ENCODE data around the gene SHC1.
A peak's percentile ranks its signal among the peaks of the same experiment; 100 is the strongest.

The SHC1 gene

GRCh38 chr1:154940213-154940560 is 30.4 kb downstream of the SHC1 start:
- peak overlapping the region in 8 of 11 experiments; percentile 83 to 89 (median 86); a peak in 13 of 22 replicates for H3K27ac ChIP-seq
- peaks cover 85 to 92% (median 89%) of the 10 kb centered on the region in 10 experiments for H3K4me1 ChIP-seq
- no peaks in the 10 kb centered on the region for H3K9me3 ChIP-seq (replicated peaks in 1 of 11)
- peaks cover 0 to 7% (median 4%) of the 10 kb centered on the region in 11 experiments; a peak in 14 of 22 replicates for H3K36me3 ChIP-seq
- H3K4me2 ChIP-seq: peak overlapping the region; percentile 83 to 97 (median 88)
- peak overlapping the region in 4 of 11 experiments; percentile 69 to 78 (median 74); a peak in 6 of 22 replicates for H3K9ac ChIP-seq
- H3K4me3 ChIP-seq: no peak overlapping the region; a peak in 1 of 20 replicates
- TF ChIP-seq Cebpa-rat (IDR thresholded peaks at IDR 0.05): no peak
- no peaks in the 10 kb centered on the region for H4K20me1 ChIP-seq
- no peaks in the 10 kb centered on the region for H3K27me3 ChIP-seq

GRCh38 chr1:154938604-154939399 is 31.7 kb downstream of the SHC1 start:
- Histone ChIP-seq H3K27ac (peak overlapping the region; percentile 96 to 100 (median 99); a peak in 14 of 22 replicates), H3K4me3 (no peak overlapping the region), H4K20me1 (no peaks in the 10 kb centered on the region), H3K9me3 (replicated peaks in 1 of 11) (no peaks in the 10 kb centered on the region), H3K36me3 (no peaks in the 10 kb centered on the region), H3K9ac (peak overlapping the region in 7 of 11 experiments; percentile 92 to 100 (median 96); a peak in 8 of 22 replicates), H3K27me3 (no peaks in the 10 kb centered on the region), H3K4me2 (peak overlapping the region; percentile 86 to 98 (median 93)), H3K4me1 (peaks cover 72 to 81% (median 77%) of the 10 kb centered on the region in 10 experiments)
- no peak for TF ChIP-seq Cebpa-rat (IDR thresholded peaks at IDR 0.05)

- Histone ChIP-seq H3K27me3 (no peaks in the 10 kb centered on the region), H3K27ac (peak overlapping the region; percentile 96 to 100 (median 99)), H3K4me1 (peaks cover 64 to 73% (median 69%) of the 10 kb centered on the region in 10 experiments), H3K36me3 (no peaks in the 10 kb centered on the region), H3K9ac (peak overlapping the region; percentile 92 to 100 (median 97)), H3K4me3 (peak overlapping the region; percentile 64 to 76 (median 70); a peak in 19 of 20 replicates), H3K9me3 (replicated peaks in 1 of 11) (no peaks in the 10 kb centered on the region), H3K4me2 (peak overlapping the region; percentile 86 to 98 (median 93)), H4K20me1 (no peaks in the 10 kb centered on the region)
- TF ChIP-seq Cebpa-rat (IDR thresholded peaks at IDR 0.05): no peak
These were observed 32.6 kb downstream of the SHC1 start for GRCh38 chr1:154937988-154938386.

- no peak for TF ChIP-seq Cebpa-rat (IDR thresholded peaks at IDR 0.05)
- Histone ChIP-seq H3K27ac (peak overlapping the region; percentile 96 to 100 (median 99)), H3K4me3 (peak overlapping the region; percentile 64 to 76 (median 70)), H4K20me1 (no peaks in the 10 kb centered on the region), H3K27me3 (no peaks in the 10 kb centered on the region), H3K9ac (peak overlapping the region; percentile 92 to 100 (median 97)), H3K4me1 (peaks cover 57 to 66% (median 62%) of the 10 kb centered on the region in 10 experiments), H3K36me3 (peaks cover 0 to 3% (median 0%) of the 10 kb centered on the region in 11 experiments; a peak in 4 of 22 replicates), H3K9me3 (replicated peaks in 1 of 11) (no peaks in the 10 kb centered on the region), H3K4me2 (peak overlapping the region; percentile 86 to 98 (median 93))
These were observed 33.2 kb downstream of the SHC1 start for GRCh38 chr1:154937085-154937987.

- Histone ChIP-seq H3K27me3 (no peaks in the 10 kb centered on the region), H3K4me1 (peaks cover 50 to 59% (median 56%) of the 10 kb centered on the region in 10 experiments), H3K27ac (peak within 1 kb of the TSS; percentile 96 to 100 (median 99)), H3K4me3 (peak within 1 kb of the TSS; percentile 64 to 76 (median 70)), H3K4me2 (peak within 1 kb of the TSS; percentile 86 to 98 (median 93)), H3K9ac (peak within 1 kb of the TSS; percentile 92 to 100 (median 97)), H3K9me3 (replicated peaks in 1 of 11) (no peaks in the 10 kb centered on the region), H3K36me3 (peaks cover 0 to 9% (median 6%) of the 10 kb centered on the region in 11 experiments; a peak in 11 of 22 replicates), H4K20me1 (no peaks in the 10 kb centered on the region)
- TF ChIP-seq Cebpa-rat (IDR thresholded peaks at IDR 0.05): no peak
These were observed 33.9 kb downstream of the SHC1 start, which contains the start of gene PMVK for GRCh38 chr1:154936555-154937084. Gene PMVK (minus strand): TSS chr1:154936719. CDS start chr1:154936685, 34 bp downstream.

GRCh38 chr1:154935749-154936554 is 34.6 kb downstream of the SHC1 start:
- TF ChIP-seq Cebpa-rat (IDR thresholded peaks at IDR 0.05): no peak
- H3K4me2 ChIP-seq: peak overlapping the region; percentile 86 to 98 (median 93)
- H3K4me1 ChIP-seq: peaks cover 44 to 59% (median 49%) of the 10 kb centered on the region in 10 experiments

GRCh38 chr1:154934358-154934948 is 36.1 kb downstream of the SHC1 start:
- H3K36me3 ChIP-seq: peaks cover 4 to 27% (median 16%) of the 10 kb centered on the region in 11 experiments; a peak in 18 of 22 replicates
- H3K4me2 ChIP-seq: no peak overlapping the region; a peak in 1 of 22 replicates
- H3K4me1 ChIP-seq: peaks cover 29 to 45% (median 34%) of the 10 kb centered on the region in 10 experiments
- H4K20me1 ChIP-seq: no peaks in the 10 kb centered on the region
- H3K27ac ChIP-seq: no peak overlapping the region
- no peak overlapping the region for H3K9ac ChIP-seq
- no peak overlapping the region for H3K4me3 ChIP-seq
- H3K9me3 ChIP-seq (replicated peaks in 1 of 11): no peaks in the 10 kb centered on the region
- no peaks in the 10 kb centered on the region for H3K27me3 ChIP-seq
- TF ChIP-seq Cebpa-rat (IDR thresholded peaks at IDR 0.05): no peak

More at GRCh38 chr1:154935749-154936554, 34.6 kb downstream of the SHC1 start:
- Histone ChIP-seq H3K36me3 (peaks cover 0 to 15% (median 7%) of the 10 kb centered on the region in 11 experiments; a peak in 13 of 22 replicates), H3K4me3 (peak overlapping the region; percentile 64 to 76 (median 70)), H3K9me3 (replicated peaks in 1 of 11) (no peaks in the 10 kb centered on the region), H4K20me1 (no peaks in the 10 kb centered on the region), H3K27me3 (no peaks in the 10 kb centered on the region), H3K9ac (peak overlapping the region; percentile 92 to 100 (median 97)), H3K27ac (peak overlapping the region; percentile 96 to 100 (median 99))

Measured in BLaER1 treated with 17β-estradiol and CSF1 and Interleukin-3, amounts not matched to agents 10 nM and 100 nM (cell line).